Activated CD4-positive, alpha-beta T cell treated with anti-CD3 and anti-CD28 coated beads, Interleukin-2, Interleukin-4, amounts not matched to agents 100 ng/mL and 50 ng/mL, durations not matched to agents 16 hours and 8 hours (primary cell): ENCODE data around the gene CTNND1.
"Not testable (repeated sequence)": the region's sequence is repeated elsewhere in the genome, so short reads cannot be mapped to it uniquely, and the experiment has no call there.

Experiments used
- DNase-seq: peaks from one replicate; pipeline ENCODE4 v3.0.0-alpha.2; 2020; ENCODE audit warnings: low spot score

Gene CTNND1, protein sequence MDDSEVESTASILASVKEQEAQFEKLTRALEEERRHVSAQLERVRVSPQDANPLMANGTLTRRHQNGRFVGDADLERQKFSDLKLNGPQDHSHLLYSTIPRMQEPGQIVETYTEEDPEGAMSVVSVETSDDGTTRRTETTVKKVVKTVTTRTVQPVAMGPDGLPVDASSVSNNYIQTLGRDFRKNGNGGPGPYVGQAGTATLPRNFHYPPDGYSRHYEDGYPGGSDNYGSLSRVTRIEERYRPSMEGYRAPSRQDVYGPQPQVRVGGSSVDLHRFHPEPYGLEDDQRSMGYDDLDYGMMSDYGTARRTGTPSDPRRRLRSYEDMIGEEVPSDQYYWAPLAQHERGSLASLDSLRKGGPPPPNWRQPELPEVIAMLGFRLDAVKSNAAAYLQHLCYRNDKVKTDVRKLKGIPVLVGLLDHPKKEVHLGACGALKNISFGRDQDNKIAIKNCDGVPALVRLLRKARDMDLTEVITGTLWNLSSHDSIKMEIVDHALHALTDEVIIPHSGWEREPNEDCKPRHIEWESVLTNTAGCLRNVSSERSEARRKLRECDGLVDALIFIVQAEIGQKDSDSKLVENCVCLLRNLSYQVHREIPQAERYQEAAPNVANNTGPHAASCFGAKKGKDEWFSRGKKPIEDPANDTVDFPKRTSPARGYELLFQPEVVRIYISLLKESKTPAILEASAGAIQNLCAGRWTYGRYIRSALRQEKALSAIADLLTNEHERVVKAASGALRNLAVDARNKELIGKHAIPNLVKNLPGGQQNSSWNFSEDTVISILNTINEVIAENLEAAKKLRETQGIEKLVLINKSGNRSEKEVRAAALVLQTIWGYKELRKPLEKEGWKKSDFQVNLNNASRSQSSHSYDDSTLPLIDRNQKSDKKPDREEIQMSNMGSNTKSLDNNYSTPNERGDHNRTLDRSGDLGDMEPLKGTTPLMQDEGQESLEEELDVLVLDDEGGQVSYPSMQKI

DNA sequence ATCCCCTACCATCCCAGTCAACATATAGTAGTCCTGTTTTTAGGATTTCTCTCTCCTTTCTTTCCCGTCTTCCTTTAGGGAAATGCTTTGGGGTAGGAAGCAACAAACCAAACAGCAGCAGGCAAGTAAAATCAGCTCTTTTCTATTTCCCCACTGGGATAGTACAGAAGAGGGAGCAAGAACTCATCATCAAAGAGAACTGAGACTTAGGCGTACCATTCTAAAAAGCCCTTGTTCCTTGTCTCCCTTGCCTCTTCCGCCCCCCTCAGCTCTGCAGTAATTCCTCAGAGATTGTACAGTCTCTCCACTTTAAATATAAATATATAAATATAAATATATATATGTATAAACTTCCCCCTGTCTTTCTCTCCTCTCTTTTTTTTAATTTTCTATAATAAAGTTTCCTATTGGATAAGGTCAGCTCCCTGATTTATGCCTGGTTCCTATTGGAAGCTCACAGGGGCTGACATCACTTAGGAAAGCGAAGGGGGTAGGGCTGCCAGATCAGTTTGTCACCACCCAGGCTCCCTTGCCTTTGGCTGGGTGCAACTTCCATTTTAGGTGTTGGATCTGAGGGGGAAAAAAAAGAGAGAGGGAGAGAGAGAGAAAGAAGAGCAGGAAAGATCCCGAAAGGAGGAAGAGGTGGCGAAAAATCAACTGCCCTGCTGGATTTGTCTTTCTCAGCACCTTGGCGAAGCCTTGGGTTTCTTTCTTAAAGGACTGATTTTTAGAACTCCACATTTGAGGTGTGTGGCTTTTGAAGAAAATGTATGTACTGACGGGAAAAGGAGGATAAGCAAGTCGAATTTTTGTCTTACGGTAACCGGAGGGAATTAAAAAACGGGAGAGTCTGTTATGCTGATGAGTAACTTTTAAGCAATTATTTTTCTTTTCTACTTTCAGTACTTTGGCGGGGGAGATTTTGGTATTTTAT lies at the start of gene CTNND1:
CTNND1 (plus strand) TSS at position 502 of the 934 bp plus-strand sequence. CDS start 29,677 bp downstream, outside the sequence.
- DNase-seq, result no peak

DNA sequence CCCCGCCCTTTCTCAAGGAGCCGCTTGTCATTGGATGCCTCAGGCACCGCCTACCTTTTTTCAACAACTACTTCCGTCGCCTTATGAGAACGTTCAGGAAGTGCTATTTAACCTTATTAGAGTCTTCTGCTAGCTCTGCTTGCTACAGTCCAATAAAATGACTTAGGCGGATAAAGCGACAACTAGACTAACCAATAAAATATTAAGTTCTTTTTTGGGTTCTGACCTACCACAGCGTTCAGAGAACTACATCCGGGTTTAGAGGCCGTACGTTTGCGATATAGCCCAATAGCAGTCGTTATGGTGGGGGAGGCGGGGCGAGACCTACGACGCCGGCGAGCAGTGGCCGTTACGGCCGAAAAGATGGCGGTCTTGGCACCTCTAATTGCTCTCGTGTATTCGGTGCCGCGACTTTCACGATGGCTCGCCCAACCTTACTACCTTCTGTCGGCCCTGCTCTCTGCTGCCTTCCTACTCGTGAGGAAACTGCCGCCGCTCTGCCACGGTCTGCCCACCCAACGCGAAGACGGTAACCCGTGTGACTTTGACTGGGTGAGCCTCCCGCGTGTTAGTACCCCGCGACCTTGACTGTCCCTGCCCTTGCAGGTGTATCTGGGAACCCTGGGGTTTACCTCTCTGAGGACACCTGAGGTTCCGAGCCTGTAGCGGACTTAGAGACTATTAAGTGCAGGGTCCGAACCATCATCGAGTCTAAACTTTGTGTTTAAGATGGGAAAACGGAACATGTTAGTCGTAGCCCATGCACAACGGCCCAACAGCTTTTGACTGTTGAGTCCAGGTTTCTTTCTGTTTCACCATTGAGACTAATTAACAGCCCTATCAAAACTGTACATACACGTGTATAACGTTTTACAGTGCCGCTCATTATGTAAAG lies 49.1 kb upstream of the CTNND1 start, which contains the start of gene TMX2:
TMX2 (plus strand) TSS at position 338 of the 895 bp plus-strand sequence; CDS start at position 364, 26 bp downstream.
- DNase-seq, result peak; percentile 96

DNA sequence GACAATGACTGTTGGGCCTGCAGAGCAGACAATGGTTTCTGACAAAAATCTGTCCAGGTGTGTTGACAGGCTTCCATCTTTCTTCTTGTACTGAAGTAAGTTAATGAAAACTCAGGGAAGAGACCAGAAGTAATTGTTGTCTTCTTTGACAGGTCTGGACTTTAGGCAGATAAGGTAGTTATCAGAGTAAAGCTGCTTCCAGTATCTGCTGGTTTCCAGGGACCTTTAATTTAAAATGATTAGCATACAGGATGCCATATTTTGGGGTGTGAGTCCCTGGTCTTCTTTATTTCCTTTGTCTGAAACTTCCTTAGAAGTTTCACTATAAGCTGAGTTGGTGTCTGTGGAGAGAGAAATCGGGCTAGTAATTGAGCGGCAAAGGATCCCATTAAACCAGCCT lies 47.8 kb upstream of the CTNND1 start:
- no peak for DNase-seq

DNA sequence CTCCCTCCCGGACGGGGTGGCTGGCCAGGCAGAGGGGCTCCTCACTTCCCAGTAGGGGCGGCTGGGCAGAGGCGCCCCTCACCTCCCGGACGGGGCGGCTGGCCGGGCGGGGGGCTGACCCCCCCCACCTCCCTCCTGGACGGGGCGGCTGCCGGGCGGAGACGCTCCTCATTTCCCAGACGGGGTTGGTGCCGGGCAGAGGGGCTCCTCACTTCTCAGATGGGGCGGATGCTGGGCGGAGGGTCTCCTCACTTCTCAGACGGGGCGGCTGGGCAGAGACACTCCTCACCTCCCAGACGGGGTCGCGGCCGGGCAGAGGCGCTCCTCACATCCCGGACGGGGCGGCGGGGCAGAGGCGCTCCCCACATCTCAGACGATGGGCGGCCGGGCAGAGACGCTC lies 44.9 kb upstream of the CTNND1 start:
- DNase-seq, result not testable (repeated sequence)

DNA sequence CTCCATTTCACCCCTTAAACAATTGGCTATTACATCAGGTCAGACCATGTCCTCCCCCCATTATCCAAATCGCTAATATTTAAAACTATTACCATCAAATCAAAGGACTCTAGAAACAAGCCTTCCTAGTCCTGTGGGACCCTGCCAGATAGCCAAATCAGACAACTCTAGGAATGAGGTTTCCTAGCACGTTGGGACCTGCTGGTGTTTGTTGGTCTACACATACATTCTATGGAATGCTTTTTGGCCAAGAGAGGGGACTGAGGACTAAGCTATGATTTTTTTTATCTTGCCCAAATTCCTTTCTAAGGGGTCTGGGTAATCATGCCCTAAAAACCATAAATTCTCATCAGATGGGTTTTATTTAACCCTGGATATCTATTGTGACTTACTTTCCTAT lies 34.4 kb upstream of the CTNND1 start:
- DNase-seq, result no peak

DNA sequence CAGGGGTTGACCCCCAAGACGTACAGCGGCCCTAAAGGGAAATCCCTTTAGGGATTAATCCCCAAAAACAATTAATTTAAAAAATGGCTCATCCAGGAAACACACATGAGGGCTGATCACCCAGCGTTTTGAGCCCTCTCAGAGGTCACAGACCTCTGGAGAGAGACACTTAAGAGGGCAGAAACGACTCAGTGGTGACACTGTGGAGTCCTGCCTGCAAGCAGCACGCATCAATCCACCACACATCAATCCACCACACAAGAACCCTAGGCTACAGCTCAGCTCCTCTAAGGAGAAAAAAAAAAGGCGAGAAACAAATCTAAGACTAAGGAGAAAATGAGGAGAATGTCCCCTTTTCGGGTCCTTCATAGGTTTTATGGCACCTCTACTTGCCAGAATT lies 32.8 kb upstream of the CTNND1 start:
- no peak for DNase-seq

DNA sequence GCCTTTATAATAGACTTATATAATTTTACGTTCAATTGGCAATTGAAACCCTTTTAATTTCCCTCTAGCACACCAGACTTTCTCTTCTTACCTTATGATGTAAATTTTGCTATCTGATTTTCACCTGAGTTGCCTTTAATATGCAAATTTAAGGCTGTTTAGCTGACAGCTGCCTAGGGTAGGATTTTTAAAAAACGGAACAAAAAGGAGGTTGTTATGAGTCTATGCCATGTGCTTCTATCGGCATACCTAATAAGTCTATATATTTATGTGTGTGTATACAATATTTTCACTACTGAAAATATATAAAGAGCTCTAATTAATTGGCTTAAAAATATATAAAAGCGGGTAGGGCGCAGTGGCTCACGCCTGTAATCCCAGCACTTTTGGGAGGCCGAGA lies 32.1 kb upstream of the CTNND1 start:
- DNase-seq, result no peak

DNA sequence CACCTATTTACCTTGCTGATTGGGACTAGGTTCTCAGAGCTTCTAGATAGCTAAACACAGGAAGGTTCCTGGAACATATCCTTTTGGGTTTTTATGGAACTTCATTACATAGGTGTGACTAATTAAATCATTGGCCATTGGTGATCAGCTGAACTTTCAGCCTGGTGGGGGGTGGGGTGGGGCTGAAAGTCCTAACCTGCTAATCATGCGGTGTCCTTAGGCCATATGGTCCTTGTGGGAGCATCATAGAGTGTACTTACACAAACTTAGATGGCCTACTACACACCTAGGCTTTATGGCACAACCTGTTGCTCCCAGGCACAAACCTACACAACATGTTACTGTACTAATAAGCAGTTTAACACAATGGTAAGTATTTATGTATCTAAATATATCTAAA lies 28.9 kb upstream of the CTNND1 start:
- DNase-seq, result no peak

DNA sequence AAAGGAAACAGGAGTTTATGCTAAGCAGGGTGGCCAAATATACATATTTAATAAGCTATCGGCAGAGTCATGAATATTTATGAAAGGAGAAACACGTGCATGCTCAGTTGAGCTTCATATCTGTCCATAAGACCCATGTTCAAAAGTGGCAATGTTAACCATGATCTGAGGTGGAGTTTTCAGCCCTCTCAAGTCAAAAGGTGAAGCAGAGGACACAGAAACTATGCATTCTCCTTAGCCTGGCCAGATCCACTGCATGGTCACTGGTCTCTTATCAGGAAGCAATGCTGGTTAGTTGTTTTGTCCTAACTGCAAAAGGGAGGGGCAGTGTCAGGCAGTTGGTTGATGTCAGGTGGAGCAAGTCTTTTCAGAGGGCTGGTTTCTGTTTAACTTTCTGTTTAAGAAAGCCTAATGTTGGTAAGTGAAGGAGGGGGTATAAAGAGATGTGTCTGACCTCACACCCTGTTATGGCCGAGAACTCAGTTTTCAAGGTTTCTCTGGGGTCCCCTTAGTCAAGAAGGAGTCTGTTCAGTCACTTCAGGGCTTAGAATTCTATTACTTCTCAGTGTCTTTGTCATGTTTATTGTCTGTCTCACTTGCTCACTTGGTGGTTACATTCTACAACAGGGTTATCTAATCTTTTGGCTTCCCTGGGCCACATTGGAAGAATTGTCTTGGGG lies 25.8 kb upstream of the CTNND1 start:
- no peak for DNase-seq

DNA sequence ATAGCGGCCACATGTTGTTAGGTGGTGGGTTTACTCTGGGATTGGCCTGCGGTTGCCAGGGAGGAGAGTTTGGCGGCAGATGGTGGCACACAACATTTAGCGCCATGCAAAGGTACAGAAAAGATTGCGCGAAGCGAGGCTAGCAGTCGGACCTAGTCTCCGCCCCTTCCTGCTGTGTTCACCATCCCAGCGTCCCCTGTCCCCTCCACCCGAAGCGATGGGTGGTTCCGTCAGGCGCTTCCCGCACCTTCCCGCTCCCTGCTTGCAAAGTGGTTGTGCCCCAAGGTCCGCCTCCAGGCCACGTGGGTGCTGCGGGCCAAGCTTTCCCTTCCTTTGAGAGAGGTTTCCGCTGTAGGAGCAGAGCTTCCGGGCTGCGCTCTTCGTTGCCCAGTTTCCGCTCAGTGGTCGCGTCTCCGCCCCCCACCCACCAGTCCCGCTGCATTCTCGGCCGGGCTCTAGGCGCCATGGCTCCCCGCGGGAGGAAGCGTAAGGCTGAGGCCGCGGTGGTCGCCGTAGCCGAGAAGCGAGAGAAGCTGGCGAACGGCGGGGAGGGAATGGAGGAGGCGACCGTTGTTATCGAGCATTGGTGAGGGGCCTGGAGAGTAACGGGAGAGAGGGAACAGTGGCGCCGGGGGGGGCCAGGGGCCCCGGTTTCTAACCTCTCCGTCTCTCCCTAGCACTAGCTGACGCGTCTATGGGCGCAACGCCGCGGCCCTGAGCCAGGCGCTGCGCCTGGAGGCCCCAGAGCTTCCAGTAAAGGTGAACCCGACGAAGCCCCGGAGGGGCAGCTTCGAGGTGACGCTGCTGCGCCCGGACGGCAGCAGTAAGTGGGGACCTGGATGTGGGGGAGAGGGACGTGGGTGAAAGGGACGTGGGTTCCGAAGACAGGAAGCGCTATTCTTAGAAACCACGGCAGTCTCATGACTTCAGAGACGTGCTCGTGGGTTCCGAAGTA lies 20.2 kb upstream of the CTNND1 start, which contains the start of gene SELENOH:
SELENOH (plus strand) TSS at position 360 of the 955 bp plus-strand sequence; CDS start at position 465, 105 bp downstream.
- peak; percentile 97 for DNase-seq

DNA sequence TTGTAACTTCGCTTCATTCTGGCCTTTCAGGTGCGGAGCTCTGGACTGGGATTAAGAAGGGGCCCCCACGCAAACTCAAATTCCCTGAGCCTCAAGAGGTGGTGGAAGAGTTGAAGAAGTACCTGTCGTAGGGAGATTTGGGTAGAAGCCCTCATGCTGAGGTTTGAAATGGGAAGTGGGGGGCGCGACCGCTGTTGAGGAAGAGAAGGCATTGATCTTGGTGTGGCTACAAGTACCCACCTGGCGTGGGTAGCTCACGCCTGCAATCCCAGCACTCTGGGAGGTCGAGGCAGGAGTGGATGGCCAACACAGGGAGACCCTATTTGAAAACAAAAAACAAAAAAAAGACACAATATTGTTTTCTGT lies 19.5 kb upstream of the CTNND1 start:
- no peak for DNase-seq

DNA sequence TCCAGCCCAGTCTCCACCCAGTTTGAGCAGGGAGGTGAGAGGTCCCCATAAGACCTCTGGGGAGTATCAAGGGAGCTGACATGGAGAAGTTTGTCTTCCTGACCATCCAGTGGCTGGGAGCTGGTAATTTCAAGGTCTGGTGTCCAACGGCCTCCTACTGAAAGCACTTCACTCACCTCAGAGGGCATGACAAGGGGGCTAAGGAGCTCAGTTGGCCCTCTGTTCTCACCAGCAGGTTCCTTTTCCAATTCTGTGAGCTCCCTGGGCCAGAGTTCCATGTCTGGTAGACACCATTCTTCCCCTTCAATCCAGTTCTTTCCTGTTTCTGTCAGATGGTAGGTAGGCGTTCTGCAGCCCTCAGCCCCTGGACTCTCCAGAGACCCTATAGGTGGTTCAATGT lies 17.2 kb upstream of the CTNND1 start:
- no peak for DNase-seq

DNA sequence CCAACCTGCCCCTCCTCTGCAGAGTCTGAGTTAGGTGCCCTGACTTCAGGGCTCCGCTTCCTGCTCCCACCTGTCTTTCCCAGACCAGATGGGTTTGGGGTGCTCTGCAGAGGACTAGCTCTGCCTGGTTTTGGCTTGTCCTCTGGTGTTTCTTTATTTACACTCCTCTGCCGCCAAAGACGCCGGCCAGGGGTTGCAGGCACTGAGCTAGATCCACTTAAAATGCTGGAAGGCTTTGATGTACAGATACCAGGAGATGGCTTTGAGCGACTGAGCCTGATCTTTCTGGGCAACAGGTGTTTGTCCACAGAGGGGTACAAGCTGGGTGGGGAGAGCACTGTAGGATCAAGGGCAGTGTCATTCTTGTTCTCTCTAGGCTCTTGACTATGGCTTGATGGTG lies 16.4 kb upstream of the CTNND1 start:
- DNase-seq, result no peak

DNA sequence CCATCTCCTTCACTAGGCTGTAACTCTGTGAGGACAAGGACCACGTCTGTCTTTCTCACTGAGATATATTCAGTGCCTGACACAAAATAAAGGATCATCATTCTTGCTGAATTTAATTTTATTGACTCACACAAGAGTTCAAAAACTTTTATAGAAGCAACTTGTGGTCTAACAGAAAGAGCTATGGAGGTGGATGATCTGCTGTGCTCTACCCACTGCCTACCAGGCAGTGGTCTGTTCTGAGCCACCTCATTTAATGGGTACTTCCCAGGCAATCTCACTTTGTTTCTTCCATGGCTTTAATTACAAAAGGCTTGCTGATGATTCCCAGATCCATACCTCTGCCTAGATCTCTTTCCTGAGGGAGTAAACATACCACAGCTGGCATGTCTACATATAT lies 14.7 kb upstream of the CTNND1 start:
- DNase-seq, result no peak

DNA sequence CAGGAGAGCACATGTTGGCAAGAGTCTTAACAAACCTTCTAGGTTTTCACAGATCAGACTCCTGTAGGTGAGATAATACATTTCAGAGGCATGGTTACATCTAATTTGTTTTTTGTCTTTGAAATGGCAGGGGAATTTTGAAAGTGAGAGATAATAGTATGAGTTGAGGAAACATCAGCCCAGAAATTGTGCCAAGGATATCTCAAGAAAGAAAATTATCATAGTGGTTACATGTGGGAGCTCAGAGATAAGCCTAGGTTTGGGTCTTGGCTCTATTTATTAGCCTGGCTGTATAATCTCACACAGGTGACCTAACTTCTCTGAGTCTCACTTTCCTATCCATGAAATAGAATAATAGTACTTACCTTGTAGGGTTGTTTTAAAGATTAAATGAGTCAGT lies 10.4 kb upstream of the CTNND1 start:
- DNase-seq, result no peak

DNA sequence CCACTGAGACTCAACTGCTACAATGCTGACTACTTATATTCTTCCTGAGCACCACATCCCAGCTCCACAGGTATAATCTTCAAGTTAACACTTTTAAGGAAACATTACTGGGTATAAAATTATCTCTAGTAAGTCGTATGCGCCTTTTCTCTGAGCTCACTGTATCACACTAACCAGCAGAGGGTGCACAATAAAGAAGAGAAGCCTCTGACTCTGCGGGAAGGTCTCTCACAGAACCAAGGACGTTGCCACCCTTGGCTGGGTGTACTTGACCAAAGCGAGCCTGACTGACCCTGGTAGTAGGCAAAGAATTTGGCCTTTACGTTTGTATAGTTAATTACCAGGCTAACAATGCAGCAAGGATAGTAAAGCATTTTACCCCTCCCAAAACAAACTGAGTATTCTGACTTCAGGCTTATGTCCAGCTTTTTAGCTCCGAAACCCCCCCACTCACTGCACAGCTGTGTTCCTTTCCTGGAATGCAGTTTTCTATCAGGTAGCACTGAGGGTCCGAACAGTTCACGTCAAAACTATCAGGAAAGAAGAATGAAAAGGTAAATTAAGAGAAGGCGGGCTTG lies 9.8 kb upstream of the CTNND1 start, which contains the start of gene BTBD18:
BTBD18 (minus strand) TSS at position 144 of the 578 bp plus-strand sequence. CDS start 631 bp downstream, outside the sequence.
- no peak for DNase-seq

DNA sequence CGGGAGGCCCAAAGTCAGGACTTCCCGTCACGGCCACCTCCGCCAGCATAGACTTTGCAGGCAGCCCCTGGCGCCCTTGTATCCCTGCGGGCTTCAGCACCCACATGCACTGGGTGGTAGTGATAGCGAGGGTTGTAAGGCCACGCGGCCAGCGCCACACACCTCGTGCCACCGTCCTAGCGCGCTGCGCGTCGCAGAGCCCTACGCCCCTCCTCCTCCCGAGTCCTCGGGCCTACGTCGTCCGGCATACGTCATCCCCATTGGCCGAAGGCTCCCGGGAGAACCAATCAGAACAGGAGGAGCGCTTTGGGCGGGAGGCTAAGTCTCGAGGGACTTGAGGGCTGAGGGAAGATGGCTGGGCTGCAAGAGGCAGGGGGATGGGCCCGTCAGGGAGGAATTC lies 8.6 kb upstream of the CTNND1 start:
- DNase-seq, result no peak

DNA sequence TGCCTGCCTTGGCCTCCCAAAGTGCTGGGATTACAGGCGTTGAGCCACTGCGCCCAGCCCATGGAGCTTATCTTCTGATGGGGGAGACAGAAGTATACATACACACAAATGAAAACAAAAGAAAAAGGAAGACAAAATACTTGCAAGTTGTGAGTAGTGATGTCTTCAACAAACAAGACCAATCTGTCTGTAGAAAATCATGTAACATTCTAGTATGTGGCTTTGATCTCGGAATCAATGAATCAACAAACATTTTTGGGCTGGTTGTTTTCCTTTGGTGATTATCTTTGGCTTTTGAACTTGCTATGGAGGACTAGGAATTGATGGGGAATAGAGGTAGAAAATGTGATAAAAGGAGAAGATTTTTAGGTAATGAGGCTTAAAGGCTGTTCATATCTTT lies 3.4 kb upstream of the CTNND1 start:
- DNase-seq, result no peak
